Urinary bladder (tissue), 4 donors: ENCODE measurements around the gene TATDN2. TPM values are rescaled to one million over a fixed set of nuclear protein-coding genes. Genes with fewer than 3 reads are reported as not detected.

Source experiments
- DNase-seq: peaks from one replicate; pipeline ENCODE4 v3.0.0-alpha.2; 2015; ENCODE audit errors: extremely low spot score
- H3K27ac ChIP-seq: one replicate; pipeline ENCODE4 v1.5.1; 2013; ENCODE audit warnings: low read depth, mild to moderate bottlenecking, moderate library complexity
- H3K36me3 ChIP-seq: one replicate; pipeline ENCODE4 v1.6.1; 2013; ENCODE audit warnings: mild to moderate bottlenecking, moderate library complexity; ENCODE audit not compliant: insufficient read depth
- H3K4me1 ChIP-seq: one replicate; pipeline ENCODE4 v1.6.1; 2013; ENCODE audit warnings: mild to moderate bottlenecking, moderate library complexity; ENCODE audit not compliant: insufficient read depth
- H3K4me3 ChIP-seq: one replicate; pipeline ENCODE4 v1.5.1; 2013; ENCODE audit warnings: low read depth, low read length
- WGBS: extraction: QIAGEN DNeasy Blood & Tissue Kit; methylation state at CpG from one replicate; pipeline ENCODE4 v1.1.7; 2013; 5-methylcytosine and 5-hydroxymethylcytosine counted together
- polyA plus RNA-seq: library from polyadenylated mRNA; stranded (reverse); fragments of 200-250 nt; gene quantifications from one replicate; pipeline ENCODE4 v1.2.3, GENCODE V29; 2013
- total RNA-seq: library from RNA; depleted of rRNA; stranded (reverse); fragments of >200 nt; gene quantifications from one replicate; pipeline ENCODE4 v1.2.3, GENCODE V29; 2014
- donor health status: healthy with polysubstance abuse.
- donor health status: healthy.

Gene TATDN2
- total and polyA plus RNA-seq, 2 donors = 11.3 to 21.7 TPM

GRCh38 chr3:10299175-10299574 is 50.9 kb downstream of the TATDN2 start:
- no peaks in the 10 kb centered on the region for H3K4me1 ChIP-seq
- H3K27ac ChIP-seq = no peak overlapping the region
- WGBS = 58% methylated on average over 2 of the region's 2 CpGs
- H3K4me3 ChIP-seq = no peak overlapping the region
- H3K36me3 ChIP-seq = peaks cover 3% of the 10 kb centered on the region
- no peak for DNase-seq

GRCh38 chr3:10299679-10300078 is 51.4 kb downstream of the TATDN2 start:
- WGBS = 64% methylated on average over 6 of the region's 6 CpGs
- no peak for DNase-seq
- H3K36me3 ChIP-seq = peaks cover 3% of the 10 kb centered on the region
- no peaks in the 10 kb centered on the region for H3K4me1 ChIP-seq
- H3K27ac ChIP-seq = no peak overlapping the region
- no peak overlapping the region for H3K4me3 ChIP-seq

- Histone ChIP-seq H3K36me3 (peaks cover 3% of the 10 kb centered on the region), H3K4me3 (no peak overlapping the region)
- DNase-seq = no peak
Measured at GRCh38 chr3:10300087-10300486, 51.8 kb downstream of the TATDN2 start.

GRCh38 chr3:10303105-10303504 is 54.8 kb downstream of the TATDN2 start:
- Histone ChIP-seq H3K4me1 (no peaks in the 10 kb centered on the region), H3K27ac (no peak overlapping the region), H3K4me3 (no peak overlapping the region), H3K36me3 (no peaks in the 10 kb centered on the region)
- no peak for DNase-seq
- WGBS = 92% methylated on average over 9 of the region's 9 CpGs

More at GRCh38 chr3:10300087-10300486, 51.8 kb downstream of the TATDN2 start:
- Histone ChIP-seq H3K27ac (no peak overlapping the region), H3K4me1 (no peaks in the 10 kb centered on the region)
- WGBS = 83% methylated on average over 9 of the region's 9 CpGs

DNA sequence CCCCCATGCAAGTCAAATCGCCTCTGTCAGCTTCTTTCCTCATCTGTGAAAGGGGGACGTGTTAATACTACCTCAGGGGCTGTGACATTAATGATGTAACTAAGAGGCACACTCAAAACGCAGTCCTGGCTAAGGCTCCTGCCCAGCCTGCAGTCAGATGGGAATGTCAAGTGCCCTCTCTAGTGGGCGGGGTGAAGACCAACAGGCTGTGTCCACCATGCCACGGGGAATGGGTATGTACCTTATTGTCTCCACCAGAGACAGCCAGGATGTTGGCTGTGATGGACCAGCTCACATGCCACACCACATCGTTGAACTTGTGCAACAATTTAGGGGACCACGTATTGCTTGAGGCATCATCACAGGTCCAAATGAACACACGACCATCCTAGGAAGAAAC is 55.5 kb downstream of the TATDN2 start:
- H3K27ac ChIP-seq = no peak overlapping the region
- no peaks in the 10 kb centered on the region for H3K36me3 ChIP-seq
- H3K4me1 ChIP-seq = no peaks in the 10 kb centered on the region
- WGBS = 87% methylated on average over 8 of the region's 8 CpGs
- DNase-seq = no peak
- H3K4me3 ChIP-seq = no peak overlapping the region

GRCh38 chr3:10304905-10305304 is 56.6 kb downstream of the TATDN2 start:
- DNase-seq = no peak
- Histone ChIP-seq H3K4me1 (no peaks in the 10 kb centered on the region), H3K36me3 (no peaks in the 10 kb centered on the region), H3K4me3 (no peak overlapping the region), H3K27ac (no peak overlapping the region)
- 89% methylated on average over 8 of the region's 8 CpGs for WGBS

- WGBS = 94% methylated on average over 4 of the region's 4 CpGs
- DNase-seq = no peak
- Histone ChIP-seq H3K4me1 (no peaks in the 10 kb centered on the region), H3K4me3 (no peak overlapping the region), H3K36me3 (no peaks in the 10 kb centered on the region), H3K27ac (no peak overlapping the region)
Measured at GRCh38 chr3:10305331-10305902, 57.2 kb downstream of the TATDN2 start.

DNA sequence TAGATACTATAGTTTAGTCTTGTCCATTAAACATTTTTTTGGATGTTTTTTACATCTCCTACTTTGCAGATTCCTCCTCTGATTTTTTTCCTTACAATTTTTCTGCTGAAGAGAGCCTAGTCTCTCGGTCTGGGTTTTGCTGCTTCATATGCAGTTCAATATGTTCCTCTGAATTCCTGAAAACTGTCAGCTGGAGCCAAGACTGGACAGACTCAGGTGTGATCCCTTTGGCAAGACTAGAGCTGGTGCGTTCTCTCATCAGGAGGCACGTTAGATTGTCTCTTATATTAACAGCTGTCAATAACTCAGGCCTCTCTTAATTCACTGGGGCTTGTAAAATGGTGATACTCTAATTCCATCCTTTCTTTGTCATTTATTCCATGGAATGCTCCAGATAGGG is 57.9 kb downstream of the TATDN2 start:
- Histone ChIP-seq H3K36me3 (no peaks in the 10 kb centered on the region), H3K4me3 (no peak overlapping the region), H3K27ac (no peak overlapping the region), H3K4me1 (no peaks in the 10 kb centered on the region)
- WGBS = 93% methylated on average over 3 of the region's 3 CpGs
- no peak for DNase-seq

DNA sequence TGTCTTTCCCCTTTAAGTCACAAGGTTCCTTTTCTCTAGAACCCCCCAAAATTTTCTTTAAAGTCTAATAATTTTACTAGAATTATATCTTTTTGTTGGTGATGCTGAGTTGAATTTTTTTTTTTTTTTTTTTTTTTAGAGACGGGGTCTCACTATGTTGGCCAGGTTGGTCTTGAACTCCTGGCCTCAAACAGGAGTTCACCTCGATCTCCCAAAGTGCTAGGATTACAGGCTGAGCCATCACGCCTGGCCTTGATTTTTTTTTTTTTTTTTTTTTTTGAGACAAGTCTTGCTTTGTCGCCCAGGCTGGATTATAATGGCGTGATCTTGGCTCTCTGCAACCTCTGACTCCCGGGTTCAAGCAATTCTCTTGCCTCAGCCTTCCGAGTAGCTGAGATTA is 60.4 kb downstream of the TATDN2 start:
- Histone ChIP-seq H3K36me3 (no peaks in the 10 kb centered on the region), H3K4me1 (no peaks in the 10 kb centered on the region)
- DNase-seq = no peak

GRCh38 chr3:10309736-10310135 is 61.5 kb downstream of the TATDN2 start:
- Histone ChIP-seq H3K27ac (no peak overlapping the region), H3K4me3 (no peak overlapping the region), H3K36me3 (no peaks in the 10 kb centered on the region), H3K4me1 (no peaks in the 10 kb centered on the region)
- 55% methylated on average over 4 of the region's 4 CpGs for WGBS
- no peak for DNase-seq

More for the DNA sequence above, 60.4 kb downstream of the TATDN2 start:
- Histone ChIP-seq H3K4me3 (no peak overlapping the region), H3K27ac (no peak overlapping the region)
- WGBS = 95% methylated on average over 7 of the region's 7 CpGs

GRCh38 chr3:10310578-10310977 is 62.3 kb downstream of the TATDN2 start:
- WGBS = 92% methylated on average over 2 of the region's 2 CpGs
- Histone ChIP-seq H3K4me3 (no peak overlapping the region), H3K27ac (no peak overlapping the region), H3K4me1 (no peaks in the 10 kb centered on the region), H3K36me3 (no peaks in the 10 kb centered on the region)
- DNase-seq = no peak

GRCh38 chr3:10311710-10312109 is 63.5 kb downstream of the TATDN2 start:
- Histone ChIP-seq H3K4me1 (no peaks in the 10 kb centered on the region), H3K4me3 (no peak overlapping the region), H3K36me3 (no peaks in the 10 kb centered on the region), H3K27ac (no peak overlapping the region)
- WGBS = 91% methylated on average over 13 of the region's 13 CpGs
- DNase-seq = no peak

- no peaks in the 10 kb centered on the region for H3K36me3 ChIP-seq
- no peak for DNase-seq
- no peak overlapping the region for H3K27ac ChIP-seq
- H3K4me3 ChIP-seq = no peak overlapping the region
- no peaks in the 10 kb centered on the region for H3K4me1 ChIP-seq
- WGBS = 85% methylated on average over 10 of the region's 10 CpGs
Measured at GRCh38 chr3:10312391-10312790, 64.1 kb downstream of the TATDN2 start.

- H3K36me3 ChIP-seq = no peaks in the 10 kb centered on the region
- H3K4me1 ChIP-seq = no peaks in the 10 kb centered on the region
- 81% methylated on average over 3 of the region's 3 CpGs for WGBS
Measured at GRCh38 chr3:10312861-10313260, 64.6 kb downstream of the TATDN2 start.

GRCh38 chr3:10315101-10315500 is 66.8 kb downstream of the TATDN2 start:
- Histone ChIP-seq H3K36me3 (no peaks in the 10 kb centered on the region), H3K4me1 (no peaks in the 10 kb centered on the region), H3K4me3 (no peak overlapping the region), H3K27ac (no peak overlapping the region)
- no peak for DNase-seq
- 90% methylated on average over 14 of the region's 14 CpGs for WGBS

More at GRCh38 chr3:10312861-10313260, 64.6 kb downstream of the TATDN2 start:
- no peak for DNase-seq
- Histone ChIP-seq H3K4me3 (no peak overlapping the region), H3K27ac (no peak overlapping the region)
